Loucy (cell line): Measurements from ENCODE around the gene PRKCQ.

ENCODE experiments used
- H2AFZ ChIP-seq: fragments of 200-600 bp; sonication (generic); 2 replicates; pipeline ENCODE4 v1.6.0; 2016; ENCODE audit warnings: antibody characterized with exemption, mild to moderate bottlenecking, low read length, moderate library complexity
- H3F3A ChIP-seq: fragments of 200-600 bp; 2 replicates; pipeline ENCODE4 v1.6.0; 2016; ENCODE audit warnings: antibody characterized with exemption, low read depth, mild to moderate bottlenecking
- H3K27me3 ChIP-seq: fragments of 200-600 bp; sonication (generic); 2 replicates; pipeline ENCODE4 v1.6.1; 2014; ENCODE audit warnings: low read length, mild to moderate bottlenecking; ENCODE audit not compliant: insufficient read depth, poor library complexity, severe bottlenecking
- H3K36me3 ChIP-seq: fragments of 200-600 bp; sonication (generic); 2 replicates; pipeline ENCODE4 v1.6.1; 2016; ENCODE audit warnings: low read length; ENCODE audit not compliant: insufficient read depth
- H3K4me1 ChIP-seq: fragments of 200-600 bp; sonication (generic); 2 replicates; pipeline ENCODE4 v1.5.1; 2014; ENCODE audit warnings: low read length, mild to moderate bottlenecking; ENCODE audit not compliant: insufficient read depth, poor library complexity, severe bottlenecking
- H3K4me2 ChIP-seq: fragments of 200-600 bp; sonication (generic); 2 replicates; pipeline ENCODE4 v1.6.0; 2014; ENCODE audit warnings: antibody characterized with exemption, low read length, low read depth, mild to moderate bottlenecking; ENCODE audit not compliant: poor library complexity, severe bottlenecking
- H3K4me3 ChIP-seq: fragments of 200-600 bp; sonication (generic); 2 replicates; pipeline ENCODE4 v1.5.1; 2014; ENCODE audit warnings: low read length, mild to moderate bottlenecking, mixed read lengths; ENCODE audit not compliant: poor library complexity, severe bottlenecking
- H3K79me2 ChIP-seq: fragments of 200-600 bp; sonication (generic); 2 replicates; pipeline ENCODE4 v1.6.1; 2014; ENCODE audit warnings: low read length; ENCODE audit not compliant: insufficient read depth
- H3K9ac ChIP-seq: fragments of 200-600 bp; sonication (generic); 2 replicates; pipeline ENCODE4 v1.6.0; 2014; ENCODE audit warnings: mild to moderate bottlenecking, low read depth, low read length, moderate library complexity; ENCODE audit not compliant: poor library complexity, severe bottlenecking
- H3K9me2 ChIP-seq: fragments of 200-600 bp; sonication (generic); replicated peaks from 2 replicates; pipeline ENCODE4 v1.6.1; 2016; ENCODE audit warnings: low read depth, low read length, mixed read lengths
- H3K9me3 ChIP-seq: fragments of 200-600 bp; sonication (generic); 2 replicates; pipeline ENCODE4 v1.6.1; 2014; ENCODE audit warnings: mild to moderate bottlenecking, antibody characterized with exemption, low read length, low read depth; ENCODE audit not compliant: insufficient read depth
- H4K20me1 ChIP-seq: fragments of 200-600 bp; sonication (generic); 2 replicates; pipeline ENCODE4 v1.6.0; 2014; ENCODE audit warnings: antibody characterized with exemption, low read length, mild to moderate bottlenecking; ENCODE audit not compliant: insufficient read depth, poor library complexity, severe bottlenecking
- CTCF ChIP-seq: fragments of 200-600 bp; sonication (generic); conservative IDR thresholded peaks from 2 replicates; pipeline ENCODE4 v1.5.1; 2014; ENCODE audit warnings: mild to moderate bottlenecking, antibody characterized with exemption, low read length
- EZH2phosphoT487 ChIP-seq: fragments of 200-600 bp; IDR thresholded peaks from 2 replicates; pipeline ENCODE4 v1.6.1; 2018; ENCODE audit warnings: antibody characterized with exemption, mild to moderate bottlenecking, moderate library complexity, borderline replicate concordance

Gene PRKCQ

GRCh38 chr10:6618340-6618739 lies 38.3 kb upstream of the PRKCQ start:
- Histone ChIP-seq H3K4me3 (no peak overlapping the region), H3K9me3 (peaks cover 8% of the 10 kb centered on the region; the same call in 1 of the 2 replicates), H3K9ac (no peak overlapping the region), H4K20me1 (no peaks in the 10 kb centered on the region), H3K9me2 (no peaks in the 10 kb centered on the region), H3K4me2 (no peak overlapping the region), H3K27me3 (no peaks in the 10 kb centered on the region), H2AFZ (no peak overlapping the region), H3K4me1 (peaks cover 8% of the 10 kb centered on the region), H3K36me3 (no peaks in the 10 kb centered on the region), H3F3A (no peaks in the 10 kb centered on the region), H3K79me2 (no peaks in the 10 kb centered on the region)
- TF ChIP-seq EZH2phosphoT487 (no peak), CTCF (no peak)

- no peaks in the 10 kb centered on the region for H3K36me3 ChIP-seq
- H3K4me1 ChIP-seq = peaks cover 11% of the 10 kb centered on the region
- TF ChIP-seq CTCF (no peak), EZH2phosphoT487 (no peak)
- no peaks in the 10 kb centered on the region for H3K79me2 ChIP-seq
- H3F3A ChIP-seq = no peaks in the 10 kb centered on the region
- no peak overlapping the region for H2AFZ ChIP-seq
- peaks cover 16% of the 10 kb centered on the region for H3K9me3 ChIP-seq
- no peak overlapping the region for H3K4me3 ChIP-seq
- no peaks in the 10 kb centered on the region for H4K20me1 ChIP-seq
- H3K9me2 ChIP-seq = no peaks in the 10 kb centered on the region
- H3K4me2 ChIP-seq = no peak overlapping the region
- H3K27me3 ChIP-seq = no peaks in the 10 kb centered on the region
- no peak overlapping the region for H3K9ac ChIP-seq
Observed at GRCh38 chr10:6617309-6618076, 37.4 kb upstream of the PRKCQ start.

GRCh38 chr10:6615971-6616370 lies 35.9 kb upstream of the PRKCQ start:
- no peaks in the 10 kb centered on the region for H3K36me3 ChIP-seq
- H3K9me2 ChIP-seq = no peaks in the 10 kb centered on the region
- H3K27me3 ChIP-seq = no peaks in the 10 kb centered on the region
- no peak overlapping the region for H3K4me2 ChIP-seq
- no peaks in the 10 kb centered on the region for H3F3A ChIP-seq
- peaks cover 19% of the 10 kb centered on the region for H3K4me1 ChIP-seq
- peaks cover 16% of the 10 kb centered on the region for H3K9me3 ChIP-seq
- no peaks in the 10 kb centered on the region for H4K20me1 ChIP-seq
- no peak overlapping the region for H3K4me3 ChIP-seq
- H2AFZ ChIP-seq = no peak overlapping the region
- TF ChIP-seq CTCF (no peak), EZH2phosphoT487 (no peak)
- H3K9ac ChIP-seq = no peak overlapping the region
- H3K79me2 ChIP-seq = no peaks in the 10 kb centered on the region
